Sigmoid colon (tissue), 7 donors: ENCODE results near the gene CIITA. TPM values are rescaled to one million over a fixed set of nuclear protein-coding genes. Genes with fewer than 3 reads are reported as not detected.
"Not testable (repeated sequence)": the region's sequence is repeated elsewhere in the genome, so short reads cannot be mapped to it uniquely, and the experiment has no call there.

Source experiments
- DNase-seq: peaks from one replicate; pipeline ENCODE4 v3.0.0-alpha.2; 2019
- H3K27ac ChIP-seq, 4 donors: fragments of 200-600 bp; sonication (generic); one replicate each; pipeline ENCODE4 v1.5.1; 2016 to 2019; ENCODE audit warnings: mild to moderate bottlenecking in 1 of 4
- H3K27me3 ChIP-seq, 3 donors: fragments of 200-600 bp; sonication (generic); one replicate each; pipeline ENCODE4 v1.5.1; 2019; ENCODE audit warnings: mild to moderate bottlenecking in 1 of 3
- H3K36me3 ChIP-seq, 4 donors: fragments of 200-600 bp; sonication (generic); one replicate each; pipeline ENCODE4 v1.5.1; 2016 to 2019
- H3K4me1 ChIP-seq, 4 donors: fragments of 200-600 bp; sonication (generic); one replicate each; pipeline ENCODE4 v1.5.1; 2017 to 2019
- H3K4me3 ChIP-seq, 4 donors: fragments of 200-600 bp; sonication (generic); one replicate each; pipeline ENCODE4 v1.5.1; 2017 to 2019; ENCODE audit warnings: mild to moderate bottlenecking in 2 of 4, moderate library complexity in 1 of 4
- H3K9me3 ChIP-seq, 4 donors: fragments of 200-600 bp in 3 of 4; sonication (generic) in 3 of 4; one replicate each; pipeline versions ENCODE4 v1.5.1 to v1.6.1; 2013 to 2019
- EP300 ChIP-seq, 4 donors: sonication (generic); formaldehyde crosslinking; IDR thresholded peaks; one replicate each; pipeline ENCODE4 v1.6.1; 2017; ENCODE audit warnings: antibody characterized with exemption in 4 of 4
- POLR2A ChIP-seq, 2 donors: fragments of 450-650 bp; IDR thresholded peaks; one replicate each; pipeline ENCODE4 v1.6.1; 2016; ENCODE audit warnings: antibody characterized with exemption in 2 of 2, mild to moderate bottlenecking in 2 of 2, moderate library complexity in 2 of 2
- POLR2AphosphoS5 ChIP-seq, 4 donors: sonication (generic); formaldehyde crosslinking; IDR thresholded peaks; one replicate each; pipeline ENCODE4 v1.6.1; 2017; ENCODE audit warnings: antibody characterized with exemption in 4 of 4
- WGBS, 2 donors: extraction: QIAGEN DNeasy Blood & Tissue Kit; methylation state at CpG; one replicate each; pipeline ENCODE4 v1.1.7; 2013; 5-methylcytosine and 5-hydroxymethylcytosine counted together
- intact Hi-C: fragments of 100-400 bp; cut with DNase I; formaldehyde crosslinking; loops from one replicate; pipeline ENCODE4 v1.15.1; 2023
- polyA plus RNA-seq, 3 donors: library from polyadenylated mRNA; stranded (reverse); fragments of 200-250 nt; gene quantifications; one replicate each; pipeline ENCODE4 v1.2.3, GENCODE V29; 2013
- total RNA-seq, 4 donors: library from RNA; depleted of rRNA; stranded (reverse); fragments of >200 nt; gene quantifications; one replicate each; pipeline ENCODE4 v1.1.0, GENCODE V29; 2016
- TF ChIP-seq, protein P1 (sequence below), 4 experiments: fragments of 450-650 bp in 3 of 4; fragments of 200-600 bp in 1 of 4; IDR thresholded peaks; one replicate each; pipeline ENCODE4 v1.5.1; 2016 to 2019; ENCODE audit warnings: antibody characterized with exemption in 4 of 4, mild to moderate bottlenecking in 3 of 4, moderate library complexity in 2 of 4
- donor health status: healthy with polysubstance abuse.
- donor health status: Bipolar disorder and iron deficiency.
- donor health status: healthy.

CIITA gene
- total and polyA plus RNA-seq, 7 donors = 1.2 to 53.9 (median 9.7) TPM

DNA sequence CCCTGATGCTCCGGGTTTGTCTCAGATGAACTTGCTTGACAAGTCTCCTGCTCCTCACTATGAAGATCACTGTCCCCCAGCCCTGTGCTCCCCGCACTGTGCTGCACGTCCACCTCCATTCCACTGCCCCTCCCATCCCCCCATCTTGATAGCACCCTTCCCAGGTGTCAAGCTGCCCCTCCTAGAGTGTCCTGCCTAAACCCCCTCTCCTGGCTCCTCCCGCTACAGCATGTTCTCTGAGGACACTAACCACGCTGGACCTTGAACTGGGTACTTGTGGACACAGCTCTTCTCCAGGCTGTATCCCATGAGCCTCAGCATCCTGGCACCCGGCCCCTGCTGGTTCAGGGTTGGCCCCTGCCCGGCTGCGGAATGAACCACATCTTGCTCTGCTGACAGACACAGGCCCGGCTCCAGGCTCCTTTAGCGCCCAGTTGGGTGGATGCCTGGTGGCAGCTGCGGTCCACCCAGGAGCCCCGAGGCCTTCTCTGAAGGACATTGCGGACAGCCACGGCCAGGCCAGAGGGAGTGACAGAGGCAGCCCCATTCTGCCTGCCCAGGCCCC, 46.7 kb downstream of the CIITA start:
- peak in 2 of 4 donors; percentile 20 to 28 for TF ChIP-seq POLR2AphosphoS5 (IDR thresholded peaks at IDR 0.05)
- TF ChIP-seq, protein P1, sequence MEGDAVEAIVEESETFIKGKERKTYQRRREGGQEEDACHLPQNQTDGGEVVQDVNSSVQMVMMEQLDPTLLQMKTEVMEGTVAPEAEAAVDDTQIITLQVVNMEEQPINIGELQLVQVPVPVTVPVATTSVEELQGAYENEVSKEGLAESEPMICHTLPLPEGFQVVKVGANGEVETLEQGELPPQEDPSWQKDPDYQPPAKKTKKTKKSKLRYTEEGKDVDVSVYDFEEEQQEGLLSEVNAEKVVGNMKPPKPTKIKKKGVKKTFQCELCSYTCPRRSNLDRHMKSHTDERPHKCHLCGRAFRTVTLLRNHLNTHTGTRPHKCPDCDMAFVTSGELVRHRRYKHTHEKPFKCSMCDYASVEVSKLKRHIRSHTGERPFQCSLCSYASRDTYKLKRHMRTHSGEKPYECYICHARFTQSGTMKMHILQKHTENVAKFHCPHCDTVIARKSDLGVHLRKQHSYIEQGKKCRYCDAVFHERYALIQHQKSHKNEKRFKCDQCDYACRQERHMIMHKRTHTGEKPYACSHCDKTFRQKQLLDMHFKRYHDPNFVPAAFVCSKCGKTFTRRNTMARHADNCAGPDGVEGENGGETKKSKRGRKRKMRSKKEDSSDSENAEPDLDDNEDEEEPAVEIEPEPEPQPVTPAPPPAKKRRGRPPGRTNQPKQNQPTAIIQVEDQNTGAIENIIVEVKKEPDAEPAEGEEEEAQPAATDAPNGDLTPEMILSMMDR (IDR thresholded peaks at IDR 0.05) = no peak
- no peak for TF ChIP-seq POLR2A (IDR thresholded peaks at IDR 0.05)
- intact Hi-C loops = loop anchor here (5.0 kb wide), 1 partner anchor 411 kb away; no protein-coding TSS in a partner anchor
- DNase-seq = peak; percentile 91
- Histone ChIP-seq H3K4me3 (no peak overlapping the region), H3K4me1 (peaks cover 0 to 42% (median 29%) of the 10 kb centered on the region in 4 donors), H3K27me3 (no peaks in the 10 kb centered on the region), H3K36me3 (peaks cover 21 to 42% (median 29%) of the 10 kb centered on the region in 4 donors), H3K27ac (peak overlapping the region; percentile 54 to 77 (median 65)), H3K9me3 (no peaks in the 10 kb centered on the region)
- WGBS, 2 donors = 71 to 83% methylated on average over 14 of the region's 14 CpGs

DNA sequence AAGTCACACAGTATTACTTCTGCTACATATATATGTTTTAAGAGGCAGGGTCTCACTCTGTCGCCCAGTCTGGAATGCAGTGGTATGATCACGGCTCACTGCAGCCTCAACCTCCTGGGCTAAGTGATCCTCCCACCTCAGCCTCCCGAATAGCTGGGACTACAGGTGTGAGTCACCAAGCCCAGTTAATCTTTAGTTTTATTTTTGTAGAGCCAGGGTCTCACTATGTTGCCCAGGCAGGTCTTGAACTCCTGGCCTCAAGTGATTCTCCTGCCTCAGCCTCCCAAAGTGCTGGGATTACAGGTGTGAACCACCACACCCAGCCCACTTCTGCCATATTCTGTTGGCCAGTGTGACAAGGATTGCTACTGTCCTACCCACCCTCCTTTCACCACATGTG, 48.3 kb downstream of the CIITA start:
- H3K4me1 ChIP-seq = peaks cover 0 to 47% (median 32%) of the 10 kb centered on the region in 4 donors
- H3K27me3 ChIP-seq, DNase-seq, H3K9me3 ChIP-seq, H3K27ac ChIP-seq, H3K4me3 ChIP-seq, intact Hi-C loops: not testable (repeated sequence)
- H3K36me3 ChIP-seq = peaks cover 21 to 55% (median 33%) of the 10 kb centered on the region in 4 donors
- WGBS, 2 donors = 95 to 96% methylated on average over 3 of the region's 3 CpGs

DNA sequence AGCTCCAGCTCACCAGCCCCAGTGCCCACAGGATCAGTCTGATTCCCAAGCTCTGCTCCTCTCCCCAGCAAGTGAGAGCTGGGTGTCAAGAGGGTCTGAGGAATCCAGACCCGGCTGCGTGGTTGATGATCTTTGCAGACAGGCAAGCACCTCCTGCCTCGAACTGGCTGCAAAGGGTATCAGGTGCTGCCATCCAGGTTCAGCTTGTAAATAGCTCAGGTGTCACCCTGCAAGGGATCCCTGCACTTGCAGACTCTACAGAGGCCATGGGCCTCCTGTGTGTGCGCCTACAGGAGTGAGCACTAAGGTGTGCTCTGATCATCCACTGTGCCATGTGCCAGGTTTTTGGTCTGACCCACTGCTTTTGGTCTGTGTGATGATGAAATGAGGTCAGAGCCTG, 49.1 kb downstream of the CIITA start:
- WGBS, 2 donors = 71 to 86% methylated on average over 4 of the region's 4 CpGs

DNA sequence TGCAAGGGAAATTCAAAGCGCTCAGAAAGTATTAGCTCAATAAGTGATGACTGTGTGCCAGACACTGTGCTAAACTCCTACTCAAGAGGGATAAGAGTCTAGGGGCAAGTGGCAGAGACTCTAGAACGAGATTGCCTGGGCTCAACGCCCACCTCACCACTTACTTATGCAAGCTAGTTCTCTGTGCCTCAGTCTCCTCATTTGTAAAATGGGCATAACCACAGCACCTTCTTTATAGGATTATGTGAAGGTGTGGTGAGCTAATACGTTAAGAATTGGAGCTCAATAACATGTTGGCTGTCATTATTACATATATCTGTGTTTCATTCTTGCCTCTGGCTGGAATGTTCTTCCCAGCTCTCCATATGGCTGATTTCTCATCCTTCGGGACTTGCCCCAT, 49.9 kb downstream of the CIITA start:
- 92 to 97% methylated on average over 5 of the region's 5 CpGs for WGBS, 2 donors
- H3K9me3 ChIP-seq = no peaks in the 10 kb centered on the region
- DNase-seq = no peak
- H3K27me3 ChIP-seq = no peaks in the 10 kb centered on the region
- H3K27ac ChIP-seq = no peak overlapping the region
- H3K36me3 ChIP-seq = peaks cover 21 to 66% (median 34%) of the 10 kb centered on the region in 4 donors
- no peak overlapping the region for H3K4me3 ChIP-seq
- TF ChIP-seq, protein P1 (IDR thresholded peaks at IDR 0.05) = no peak
- TF ChIP-seq POLR2AphosphoS5 (IDR thresholded peaks at IDR 0.05) = no peak
- TF ChIP-seq POLR2A (IDR thresholded peaks at IDR 0.05) = no peak
- no peak for TF ChIP-seq EP300 (IDR thresholded peaks at IDR 0.05)
- intact Hi-C loops = no loop called here
- peaks cover 0 to 34% (median 26%) of the 10 kb centered on the region in 4 donors for H3K4me1 ChIP-seq

More for the DNA sequence above, 49.1 kb downstream of the CIITA start:
- intact Hi-C loops = no loop called here
- peaks cover 0 to 41% (median 31%) of the 10 kb centered on the region in 4 donors for H3K4me1 ChIP-seq
- TF ChIP-seq, protein P1 (IDR thresholded peaks at IDR 0.05) = no peak
- TF ChIP-seq POLR2AphosphoS5 (IDR thresholded peaks at IDR 0.05) = no peak
- no peak for TF ChIP-seq EP300 (IDR thresholded peaks at IDR 0.05)
- no peak for TF ChIP-seq POLR2A (IDR thresholded peaks at IDR 0.05)
- H3K9me3 ChIP-seq = no peaks in the 10 kb centered on the region
- peaks cover 21 to 59% (median 34%) of the 10 kb centered on the region in 4 donors for H3K36me3 ChIP-seq
- no peak overlapping the region for H3K27ac ChIP-seq
- H3K4me3 ChIP-seq = no peak overlapping the region
- no peak for DNase-seq
- H3K27me3 ChIP-seq = no peaks in the 10 kb centered on the region

DNA sequence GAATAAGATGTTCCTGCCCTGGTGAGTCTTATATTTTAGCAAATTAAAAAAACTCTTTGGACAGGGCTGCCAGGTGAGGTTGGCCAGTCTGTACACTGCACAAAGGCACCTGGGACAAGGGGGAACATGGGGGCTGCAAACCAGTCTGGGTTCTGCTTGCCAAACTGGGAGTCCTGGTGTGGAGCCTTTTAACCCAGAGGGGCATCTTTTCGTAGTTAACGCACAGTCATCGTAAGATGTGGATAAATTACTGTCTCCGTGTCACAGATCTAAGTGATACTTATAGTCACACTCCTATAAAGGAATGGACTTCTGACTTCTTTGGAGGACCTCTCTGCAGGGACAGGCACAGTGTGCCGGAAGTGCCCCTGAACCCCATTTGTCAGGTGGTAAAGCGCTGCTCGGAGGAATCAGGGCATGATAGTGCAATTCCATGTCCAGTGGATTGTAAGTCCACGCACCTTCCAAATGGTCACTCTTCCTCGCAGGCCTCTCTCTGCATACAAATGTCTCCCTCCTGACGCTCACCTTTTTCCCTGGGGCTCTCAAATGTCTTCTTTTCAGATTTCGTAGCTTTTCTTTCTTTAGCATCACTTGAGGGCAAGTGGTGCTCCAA, 50.6 kb downstream of the CIITA start:
- DNase-seq = no peak
- no peak overlapping the region for H3K27ac ChIP-seq
- TF ChIP-seq, protein P1 (IDR thresholded peaks at IDR 0.05) = no peak
- TF ChIP-seq POLR2AphosphoS5 (IDR thresholded peaks at IDR 0.05) = no peak
- TF ChIP-seq POLR2A (IDR thresholded peaks at IDR 0.05) = no peak
- TF ChIP-seq EP300 (IDR thresholded peaks at IDR 0.05) = no peak
- no peaks in the 10 kb centered on the region for H3K9me3 ChIP-seq
- H3K36me3 ChIP-seq = peaks cover 21 to 66% (median 34%) of the 10 kb centered on the region in 4 donors
- no peaks in the 10 kb centered on the region for H3K27me3 ChIP-seq
- intact Hi-C loops = no loop called here
- 93 to 96% methylated on average over 11 of the region's 11 CpGs for WGBS, 2 donors
- H3K4me1 ChIP-seq = peaks cover 0 to 27% (median 19%) of the 10 kb centered on the region in 4 donors
- no peak overlapping the region for H3K4me3 ChIP-seq

DNA sequence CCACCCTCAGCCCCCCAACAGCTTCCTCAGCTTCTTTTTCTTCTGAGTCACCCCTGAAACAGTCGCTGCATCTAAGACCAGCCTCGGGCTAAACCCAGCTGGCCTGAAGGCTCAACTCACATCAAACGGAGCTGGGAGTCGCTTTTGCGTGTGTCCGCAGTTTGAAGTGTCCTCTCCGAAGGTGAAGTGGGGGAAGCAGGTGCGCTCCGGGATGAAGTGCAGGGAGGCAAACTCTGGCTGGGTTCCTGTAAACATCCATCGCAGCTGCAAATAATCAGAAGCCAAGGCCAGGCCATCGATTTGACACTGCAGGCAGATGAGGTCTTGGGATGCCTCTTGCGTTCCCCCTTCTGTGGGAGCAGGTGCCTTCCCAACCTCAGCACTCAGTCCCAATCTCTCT, 52.1 kb downstream of the CIITA start:
- DNase-seq, intact Hi-C loops, H3K27ac ChIP-seq, H3K4me3 ChIP-seq, H3K27me3 ChIP-seq, H3K9me3 ChIP-seq: not testable (repeated sequence)
- Histone ChIP-seq H3K36me3 (peaks cover 21 to 81% (median 34%) of the 10 kb centered on the region in 4 donors), H3K4me1 (peaks cover 0 to 22% (median 15%) of the 10 kb centered on the region in 4 donors)
- 88 to 89% methylated on average over 12 of the region's 12 CpGs for WGBS, 2 donors
